ENCODE results near the gene GKN1. TPM values are rescaled to one million over a fixed set of nuclear protein-coding genes. Genes with fewer than 3 reads are reported as not detected.

Gene GKN1
- total and polyA plus RNA-seq, 2 donors (not counting 3 experiments of a cell fraction or from before 2014, with no cell fraction given), result not detected

DNA sequence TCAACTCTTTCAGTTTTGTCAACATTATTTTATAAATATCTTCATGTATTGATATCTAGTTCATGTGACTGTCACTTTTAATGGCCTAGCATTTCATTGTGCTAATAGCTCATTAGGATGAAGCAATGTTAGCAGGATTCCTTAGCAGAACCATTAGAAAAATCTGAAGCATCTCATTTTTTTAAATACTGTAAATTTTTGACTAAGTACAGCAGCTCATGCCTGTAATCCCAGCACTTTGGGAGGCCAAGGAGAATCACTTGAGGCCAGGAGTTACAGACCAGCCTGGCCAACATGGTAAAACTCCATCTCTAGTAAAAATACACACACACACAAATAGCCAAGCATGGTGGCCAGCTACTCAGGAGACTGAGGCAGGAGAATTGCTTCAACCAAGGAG, 23.0 kb downstream of the GKN1 start:
- Histone ChIP-seq H3K4me1 (ENCODE audit: control insufficient read depth, extremely low read depth, insufficient read depth, low read length) (no peaks in the 10 kb centered on the region), H3K9me1 (replicated peaks; ENCODE audit: control insufficient read depth, extremely low read depth, insufficient read depth, low read length) (no peaks in the 10 kb centered on the region), H3K4me2 (ENCODE audit: insufficient read depth, low read length) (no peak overlapping the region), H3K4me3 (replicated peaks in 1 of 3; ENCODE audit: insufficient read depth in 1 of 3, low read depth in 1 of 3, low read length in 3 of 3) (no peak overlapping the region), H3K79me2 (ENCODE audit: control insufficient read depth, insufficient read depth, low read length) (no peaks in the 10 kb centered on the region), H2AFZ (ENCODE audit: low read depth, low read length) (no peak overlapping the region), H4K20me1 (replicated peaks; ENCODE audit: control insufficient read depth, extremely low read depth, insufficient read depth, low read length) (no peaks in the 10 kb centered on the region), H3K27me3 (ENCODE audit: control insufficient read depth in 2 of 2, insufficient read depth in 2 of 2, low read length in 2 of 2) (peaks cover 11 to 22% of the 10 kb centered on the region in 2 experiments), H3K36me3 (ENCODE audit: control insufficient read depth in 2 of 2, extremely low read depth in 1 of 2, insufficient read depth in 2 of 2, low read length in 2 of 2) (no peaks in the 10 kb centered on the region), H3K9ac (replicated peaks; ENCODE audit: extremely low read depth, insufficient read depth, low read length) (no peak overlapping the region), H3K9me3 (replicated peaks; ENCODE audit: control insufficient read depth, insufficient read depth, low read length) (no peaks in the 10 kb centered on the region), H3K27ac (ENCODE audit: insufficient read depth, low read depth, low read length) (no peak overlapping the region)
- dilution Hi-C loops (cut with MboI; ENCODE audit: extremely low pct_ligation_motif_present, low sequenced_read_pairs), result no loop called here
- no peak for DNase-seq (ENCODE audit: low read depth, low spot score)
- ChIA-PET CTCF (interaction anchor here (0.6 to 1.0 kb wide), 2 partner anchors 24 to 489 kb away, joined by 3 read pairs; no protein-coding TSS in a partner anchor), POLR2A (interaction anchor here (0.6 kb wide), 1 partner anchor 181 kb away, joined by 3 read pairs; no protein-coding TSS in a partner anchor)
- no TSS peak for BruUV-seq (replicated peaks)
- intact Hi-C loops (cut with micrococcal nuclease), result no loop called here
- no peak for FAIRE-seq
- no peak for TF ChIP-seq CTCF (IDR thresholded peaks at IDR 0.05; ENCODE audit: extremely low read depth in 1 of 2, insufficient read depth in 1 of 2, low read depth in 1 of 2, low read length in 2 of 2)
- no peak for TF ChIP-seq JUN (IDR thresholded peaks at IDR 0.05; ENCODE audit: borderline replicate concordance, insufficient read depth, insufficient read length, low read depth)
- TF ChIP-seq GATA2 (IDR thresholded peaks at IDR 0.05; ENCODE audit: insufficient read depth, insufficient read length, low read depth, low read length), result no peak

- Histone ChIP-seq H4K20me1 (replicated peaks; ENCODE audit: control insufficient read depth, extremely low read depth, insufficient read depth, low read length) (no peaks in the 10 kb centered on the region), H3K27ac (ENCODE audit: insufficient read depth, low read depth, low read length) (no peak overlapping the region), H3K9me1 (replicated peaks; ENCODE audit: control insufficient read depth, extremely low read depth, insufficient read depth, low read length) (no peaks in the 10 kb centered on the region), H3K9ac (replicated peaks; ENCODE audit: extremely low read depth, insufficient read depth, low read length) (no peak overlapping the region), H3K4me3 (replicated peaks in 1 of 3; ENCODE audit: insufficient read depth in 1 of 3, low read depth in 1 of 3, low read length in 3 of 3) (no peak overlapping the region), H3K36me3 (ENCODE audit: control insufficient read depth in 2 of 2, extremely low read depth in 1 of 2, insufficient read depth in 2 of 2, low read length in 2 of 2) (no peaks in the 10 kb centered on the region), H3K27me3 (ENCODE audit: control insufficient read depth in 2 of 2, insufficient read depth in 2 of 2, low read length in 2 of 2) (peaks cover 2 to 7% of the 10 kb centered on the region in 2 experiments), H2AFZ (ENCODE audit: low read depth, low read length) (no peak overlapping the region), H3K9me3 (replicated peaks; ENCODE audit: control insufficient read depth, insufficient read depth, low read length) (no peaks in the 10 kb centered on the region), H3K79me2 (ENCODE audit: control insufficient read depth, insufficient read depth, low read length) (no peaks in the 10 kb centered on the region), H3K4me2 (ENCODE audit: insufficient read depth, low read length) (no peak overlapping the region), H3K4me1 (ENCODE audit: control insufficient read depth, extremely low read depth, insufficient read depth, low read length) (no peaks in the 10 kb centered on the region)
- intact Hi-C loops (cut with micrococcal nuclease) (no loop called here), dilution Hi-C loops (cut with MboI; ENCODE audit: extremely low pct_ligation_motif_present, low sequenced_read_pairs) (no loop called here)
- TF ChIP-seq GATA2 (IDR thresholded peaks at IDR 0.05; ENCODE audit: insufficient read depth, insufficient read length, low read depth, low read length) (no peak), JUN (IDR thresholded peaks at IDR 0.05; ENCODE audit: borderline replicate concordance, insufficient read depth, insufficient read length, low read depth) (no peak), CTCF (IDR thresholded peaks at IDR 0.05; ENCODE audit: extremely low read depth in 1 of 2, insufficient read depth in 1 of 2, low read depth in 1 of 2, low read length in 2 of 2) (no peak)
- no TSS peak for BruUV-seq (replicated peaks)
- ChIA-PET POLR2A (no interaction called here), CTCF (no interaction called here)
- DNase-seq (ENCODE audit: low read depth, low spot score) (no peak), FAIRE-seq (no peak)
Observed at GRCh38 chr2:69001879-69002278, 27.4 kb downstream of the GKN1 start.

Data from endothelial cell of umbilical vein (primary cell).